Neutrophil (primary cell): ENCODE data around the gene LRRC55.

Source experiments
- H3K27ac ChIP-seq: fragments of 200-600 bp; sonication (generic); 2 replicates; pipeline ENCODE4 v1.5.1; 2016; ENCODE audit warnings: mild to moderate bottlenecking, moderate library complexity
- H3K27me3 ChIP-seq: fragments of 200-600 bp; sonication (generic); 2 replicates; pipeline ENCODE4 v1.6.0; 2016; ENCODE audit warnings: mild to moderate bottlenecking
- H3K36me3 ChIP-seq: fragments of 200-600 bp; sonication (generic); 2 replicates; pipeline ENCODE4 v1.5.1; 2017
- H3K4me1 ChIP-seq, 2 experiments: fragments of 200-600 bp in 1 of 2; sonication (generic) in 1 of 2; 1 replicate in 1 of 2; 2 replicates in 1 of 2; pipeline versions ENCODE4 v1.5.1 to v1.6.1; 2013 to 2016; ENCODE audit warnings: low read depth in 1 of 2, low read length in 1 of 2, mild to moderate bottlenecking in 1 of 2, moderate library complexity in 1 of 2; ENCODE audit not compliant: control insufficient read depth in 1 of 2, insufficient read depth in 1 of 2
- H3K4me3 ChIP-seq, 2 experiments: fragments of 200-600 bp in 1 of 2; sonication (generic) in 1 of 2; 1 replicate in 1 of 2; 2 replicates in 1 of 2; pipeline ENCODE4 v1.5.1; 2013 to 2016; ENCODE audit warnings: low read depth in 1 of 2, low read length in 1 of 2, mild to moderate bottlenecking in 1 of 2, moderate library complexity in 1 of 2
- H3K9me3 ChIP-seq: fragments of 200-600 bp; sonication (generic); 2 replicates; pipeline ENCODE4 v1.5.1; 2016
- TF ChIP-seq, protein P1 (sequence below): fragments of 200-600 bp; sonication (generic); IDR thresholded peaks from 2 replicates; pipeline ENCODE4 v1.5.1; 2016; ENCODE audit warnings: antibody characterized with exemption

Gene LRRC55

DNA sequence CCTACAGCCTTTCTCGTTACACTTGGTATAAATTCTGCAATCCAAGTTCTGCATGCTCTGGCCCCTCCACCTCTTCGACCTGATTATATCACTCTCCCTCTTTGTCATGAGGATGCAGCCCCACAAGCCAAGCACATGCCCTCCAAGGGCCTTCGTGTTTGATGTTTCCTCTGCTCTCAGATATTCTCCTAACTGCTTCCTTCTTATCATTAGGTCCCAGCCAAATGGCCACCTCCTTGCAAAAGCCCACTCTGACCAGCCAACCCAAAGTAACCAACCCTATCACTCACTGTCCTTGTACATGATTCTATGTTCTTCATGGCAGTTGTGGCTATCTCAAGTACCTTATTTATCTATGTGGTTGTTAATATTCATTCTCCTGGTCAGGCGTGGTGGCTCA lies 38.3 kb upstream of the LRRC55 start:
- Histone ChIP-seq H3K4me3 (no peak overlapping the region), H3K36me3 (no peaks in the 10 kb centered on the region)
- TF ChIP-seq, protein P1, sequence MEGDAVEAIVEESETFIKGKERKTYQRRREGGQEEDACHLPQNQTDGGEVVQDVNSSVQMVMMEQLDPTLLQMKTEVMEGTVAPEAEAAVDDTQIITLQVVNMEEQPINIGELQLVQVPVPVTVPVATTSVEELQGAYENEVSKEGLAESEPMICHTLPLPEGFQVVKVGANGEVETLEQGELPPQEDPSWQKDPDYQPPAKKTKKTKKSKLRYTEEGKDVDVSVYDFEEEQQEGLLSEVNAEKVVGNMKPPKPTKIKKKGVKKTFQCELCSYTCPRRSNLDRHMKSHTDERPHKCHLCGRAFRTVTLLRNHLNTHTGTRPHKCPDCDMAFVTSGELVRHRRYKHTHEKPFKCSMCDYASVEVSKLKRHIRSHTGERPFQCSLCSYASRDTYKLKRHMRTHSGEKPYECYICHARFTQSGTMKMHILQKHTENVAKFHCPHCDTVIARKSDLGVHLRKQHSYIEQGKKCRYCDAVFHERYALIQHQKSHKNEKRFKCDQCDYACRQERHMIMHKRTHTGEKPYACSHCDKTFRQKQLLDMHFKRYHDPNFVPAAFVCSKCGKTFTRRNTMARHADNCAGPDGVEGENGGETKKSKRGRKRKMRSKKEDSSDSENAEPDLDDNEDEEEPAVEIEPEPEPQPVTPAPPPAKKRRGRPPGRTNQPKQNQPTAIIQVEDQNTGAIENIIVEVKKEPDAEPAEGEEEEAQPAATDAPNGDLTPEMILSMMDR = no peak

DNA sequence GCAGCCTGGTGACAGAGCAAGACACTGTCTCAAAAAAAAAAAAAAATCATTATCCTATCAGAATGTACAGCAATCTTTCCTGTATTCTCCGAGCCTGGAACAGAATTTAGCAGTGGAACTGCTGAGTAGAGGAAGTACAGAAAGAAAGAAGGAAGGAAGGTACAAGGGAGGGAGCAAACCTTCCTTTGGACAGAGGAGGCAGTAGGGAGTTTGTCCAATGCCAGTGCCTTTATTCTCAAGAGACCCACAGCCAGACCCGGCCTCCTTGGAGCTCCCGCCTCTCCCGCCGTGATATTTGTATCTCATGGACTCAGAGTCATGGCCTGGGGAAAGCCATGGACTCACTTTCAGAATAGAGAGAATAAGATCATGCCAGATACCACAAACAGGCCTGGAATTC lies 37.7 kb upstream of the LRRC55 start:
- no peak overlapping the region for H3K27ac ChIP-seq
- no peak overlapping the region for H3K4me3 ChIP-seq
- H3K9me3 ChIP-seq = no peaks in the 10 kb centered on the region
- H3K36me3 ChIP-seq = no peaks in the 10 kb centered on the region
- peaks cover 36% of the 10 kb centered on the region for H3K27me3 ChIP-seq
- TF ChIP-seq, protein P1 = no peak
- no peaks in the 10 kb centered on the region for H3K4me1 ChIP-seq

More for the DNA sequence above, 38.3 kb upstream of the LRRC55 start:
- H3K9me3 ChIP-seq = no peaks in the 10 kb centered on the region
- H3K4me1 ChIP-seq = no peaks in the 10 kb centered on the region
- H3K27me3 ChIP-seq = peaks cover 36% of the 10 kb centered on the region
- no peak overlapping the region for H3K27ac ChIP-seq

DNA sequence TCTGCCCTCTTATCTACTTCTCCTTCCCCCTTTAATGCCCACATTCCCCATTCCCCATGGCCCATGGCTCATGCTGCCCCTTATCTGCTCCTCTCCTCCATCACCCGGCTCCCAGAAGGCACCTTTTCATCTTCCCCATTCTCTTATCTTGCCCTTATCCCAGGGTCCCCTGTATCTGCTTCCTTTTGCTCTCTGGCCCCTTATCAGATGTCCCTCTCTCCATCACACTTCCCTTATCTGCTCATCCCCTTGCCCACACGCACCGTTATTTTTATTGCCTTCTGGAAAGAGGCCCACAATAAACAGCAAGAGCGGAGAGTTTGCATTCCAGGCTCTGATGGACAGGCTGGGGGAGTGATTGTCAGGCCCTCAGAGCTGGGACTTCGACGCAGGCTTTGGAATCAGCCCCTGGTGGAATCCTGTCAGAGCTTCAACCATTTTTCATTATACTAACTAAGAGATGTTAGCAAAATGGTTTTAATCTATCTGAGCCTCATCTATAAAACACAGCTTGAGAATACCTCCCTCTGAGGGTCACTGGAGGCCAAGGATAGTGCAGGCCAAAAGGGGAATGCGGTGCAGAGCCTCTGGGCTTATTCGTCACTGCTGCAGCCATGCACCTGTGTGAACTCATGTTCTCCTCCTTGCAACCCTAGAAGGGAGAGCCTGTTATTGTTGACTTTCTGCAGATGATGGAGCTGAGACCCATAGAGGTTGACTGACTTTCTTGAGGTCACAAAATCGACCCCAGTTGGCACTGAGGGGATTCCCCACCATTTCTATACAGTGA lies 37.0 kb upstream of the LRRC55 start:
- Histone ChIP-seq H3K4me1 (no peaks in the 10 kb centered on the region), H3K27me3 (peaks cover 36% of the 10 kb centered on the region), H3K4me3 (no peak overlapping the region), H3K27ac (no peak overlapping the region), H3K36me3 (no peaks in the 10 kb centered on the region), H3K9me3 (no peaks in the 10 kb centered on the region)
- TF ChIP-seq, protein P1 = no peak

DNA sequence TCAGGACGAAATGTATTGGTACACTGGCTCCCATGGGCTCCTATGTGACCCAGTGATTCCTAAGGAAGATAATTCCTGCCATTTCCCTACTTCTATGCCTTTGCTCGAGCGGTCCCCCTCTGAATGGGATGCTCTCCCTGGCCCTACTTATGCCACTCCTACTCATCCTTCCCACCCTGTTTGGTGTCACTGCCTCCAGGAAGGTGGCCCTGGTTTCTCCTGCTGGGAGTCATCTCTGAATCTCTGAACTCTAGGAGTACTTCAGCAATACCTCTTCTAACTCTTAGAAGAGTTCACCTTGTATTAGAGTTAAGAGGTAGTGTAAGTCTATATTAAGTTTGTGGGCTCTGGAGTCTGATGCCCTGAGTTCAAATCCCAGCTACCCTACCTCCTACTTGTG lies 35.5 kb upstream of the LRRC55 start:
- no peaks in the 10 kb centered on the region for H3K36me3 ChIP-seq
- H3K4me1 ChIP-seq = no peaks in the 10 kb centered on the region
- no peak overlapping the region for H3K27ac ChIP-seq
- no peak overlapping the region for H3K4me3 ChIP-seq
- H3K27me3 ChIP-seq = peaks cover 37% of the 10 kb centered on the region
- TF ChIP-seq, protein P1 = no peak
- no peaks in the 10 kb centered on the region for H3K9me3 ChIP-seq

DNA sequence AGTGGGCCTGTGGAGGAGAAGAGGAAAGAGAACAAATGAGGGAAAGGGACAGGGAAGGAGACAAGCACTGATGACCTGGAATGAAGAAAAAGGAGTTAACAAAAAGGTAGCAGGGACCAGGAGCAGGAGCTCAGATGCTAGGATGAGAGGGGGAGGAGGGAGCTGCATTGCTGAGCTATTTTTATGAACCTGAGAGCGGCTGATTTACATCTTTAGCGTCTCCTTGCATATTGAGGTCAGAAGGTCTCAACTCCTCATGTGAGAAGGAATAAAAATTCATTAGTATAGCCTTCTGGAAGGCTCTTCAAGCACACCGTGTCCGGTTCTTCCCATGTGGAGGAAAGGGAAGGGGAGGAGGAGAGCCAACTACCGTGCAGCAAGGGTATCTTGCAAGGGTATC lies 33.1 kb upstream of the LRRC55 start:
- no peaks in the 10 kb centered on the region for H3K9me3 ChIP-seq
- H3K36me3 ChIP-seq = no peaks in the 10 kb centered on the region
- H3K4me3 ChIP-seq = no peak overlapping the region
- H3K4me1 ChIP-seq = no peaks in the 10 kb centered on the region
- H3K27me3 ChIP-seq = peaks cover 33% of the 10 kb centered on the region
- TF ChIP-seq, protein P1 = no peak
- H3K27ac ChIP-seq = no peak overlapping the region
